ENCODE measurements around the gene SERINC5.
"Not testable (repeated sequence)": the region's sequence is repeated elsewhere in the genome, so short reads cannot be mapped to it uniquely, and the experiment has no call there.

Gene SERINC5

DNA sequence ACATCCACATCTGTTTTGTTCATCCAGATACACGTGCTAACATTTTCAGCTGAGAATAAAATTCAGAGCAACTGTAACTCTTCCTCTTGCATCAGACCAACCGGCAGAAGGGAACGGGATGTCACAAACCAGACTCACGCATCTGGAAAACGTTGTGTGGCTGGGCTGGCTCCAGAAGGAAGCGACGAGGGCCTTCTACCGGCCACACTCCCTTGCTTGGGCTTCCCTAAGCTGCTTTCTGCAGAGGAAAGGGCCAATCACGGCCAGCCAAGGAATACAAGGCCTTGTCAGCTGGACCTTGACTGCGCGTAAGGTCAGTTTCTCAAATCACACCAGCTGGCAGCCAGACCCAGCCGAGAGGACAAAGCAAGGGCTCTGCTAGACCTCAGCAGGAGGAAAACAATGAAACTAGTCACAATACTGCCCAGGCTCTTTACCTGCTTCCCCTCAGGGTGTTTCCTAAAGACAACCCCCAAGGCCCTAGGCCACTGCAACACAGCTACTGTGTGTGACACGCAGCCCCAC, 114.6 kb downstream of the SERINC5 start:
- H3K4me3 ChIP-seq (ENCODE audit: low read depth, low read length) = no peak overlapping the region
- no peak for DNase-seq (ENCODE audit: low read depth)
- TF ChIP-seq, protein P1, sequence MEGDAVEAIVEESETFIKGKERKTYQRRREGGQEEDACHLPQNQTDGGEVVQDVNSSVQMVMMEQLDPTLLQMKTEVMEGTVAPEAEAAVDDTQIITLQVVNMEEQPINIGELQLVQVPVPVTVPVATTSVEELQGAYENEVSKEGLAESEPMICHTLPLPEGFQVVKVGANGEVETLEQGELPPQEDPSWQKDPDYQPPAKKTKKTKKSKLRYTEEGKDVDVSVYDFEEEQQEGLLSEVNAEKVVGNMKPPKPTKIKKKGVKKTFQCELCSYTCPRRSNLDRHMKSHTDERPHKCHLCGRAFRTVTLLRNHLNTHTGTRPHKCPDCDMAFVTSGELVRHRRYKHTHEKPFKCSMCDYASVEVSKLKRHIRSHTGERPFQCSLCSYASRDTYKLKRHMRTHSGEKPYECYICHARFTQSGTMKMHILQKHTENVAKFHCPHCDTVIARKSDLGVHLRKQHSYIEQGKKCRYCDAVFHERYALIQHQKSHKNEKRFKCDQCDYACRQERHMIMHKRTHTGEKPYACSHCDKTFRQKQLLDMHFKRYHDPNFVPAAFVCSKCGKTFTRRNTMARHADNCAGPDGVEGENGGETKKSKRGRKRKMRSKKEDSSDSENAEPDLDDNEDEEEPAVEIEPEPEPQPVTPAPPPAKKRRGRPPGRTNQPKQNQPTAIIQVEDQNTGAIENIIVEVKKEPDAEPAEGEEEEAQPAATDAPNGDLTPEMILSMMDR (IDR thresholded peaks at IDR 0.05; ENCODE audit: low read depth, low read length, missing control alignments) = no peak
- in situ Hi-C loops (cut with HindIII; ENCODE audit: low sequenced_read_pairs) = no loop called here

- H3K4me3 ChIP-seq (ENCODE audit: low read depth, low read length) = no peak overlapping the region
- DNase-seq (ENCODE audit: low read depth) = no peak
- TF ChIP-seq, protein P1 (IDR thresholded peaks at IDR 0.05; ENCODE audit: low read depth, low read length, missing control alignments) = no peak
- in situ Hi-C loops (cut with HindIII; ENCODE audit: low sequenced_read_pairs) = no loop called here
Observed at GRCh38 chr5:80140496-80140895, 115.4 kb downstream of the SERINC5 start.

GRCh38 chr5:80139466-80139972, 116.3 kb downstream of the SERINC5 start:
- no peak for DNase-seq (ENCODE audit: low read depth)
- TF ChIP-seq, protein P1 (IDR thresholded peaks at IDR 0.05; ENCODE audit: low read depth, low read length, missing control alignments) = no peak
- no peak overlapping the region for H3K4me3 ChIP-seq (ENCODE audit: low read depth, low read length)
- in situ Hi-C loops (cut with HindIII; ENCODE audit: low sequenced_read_pairs) = no loop called here

DNA sequence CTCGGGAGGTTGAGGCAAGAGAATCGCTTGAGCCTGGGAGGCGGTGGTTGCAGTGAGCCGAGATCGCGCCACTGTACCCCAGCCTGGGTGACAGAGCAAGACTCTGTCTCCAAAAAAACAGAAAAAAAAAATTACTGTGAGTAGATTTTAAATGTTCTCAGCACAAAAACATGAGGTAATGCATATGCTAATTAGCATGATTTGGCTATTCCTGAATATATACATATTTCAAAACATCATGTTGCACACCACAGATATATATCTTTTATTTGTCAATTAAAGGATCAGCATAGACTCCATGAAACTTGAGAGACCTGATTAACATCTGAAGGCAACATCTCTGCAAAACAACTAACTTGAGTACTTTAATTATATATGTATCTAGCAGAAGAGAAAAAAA, 117.4 kb downstream of the SERINC5 start:
- in situ Hi-C loops (cut with HindIII; ENCODE audit: low sequenced_read_pairs) = no loop called here
- DNase-seq (ENCODE audit: low read depth) = no peak
- TF ChIP-seq, protein P1 (IDR thresholded peaks at IDR 0.05; ENCODE audit: low read depth, low read length, missing control alignments) = no peak

GRCh38 chr5:80136798-80137197, 119.0 kb downstream of the SERINC5 start:
- in situ Hi-C loops (cut with HindIII; ENCODE audit: low sequenced_read_pairs); DNase-seq (ENCODE audit: low read depth); H3K4me3 ChIP-seq (ENCODE audit: low read depth, low read length): not testable (repeated sequence)

More for the DNA sequence above, 117.4 kb downstream of the SERINC5 start:
- H3K4me3 ChIP-seq (ENCODE audit: low read depth, low read length) = no peak overlapping the region

GRCh38 chr5:80134876-80135275, 121.0 kb downstream of the SERINC5 start:
- TF ChIP-seq, protein P1 (IDR thresholded peaks at IDR 0.05; ENCODE audit: low read depth, low read length, missing control alignments) = no peak
- in situ Hi-C loops (cut with HindIII; ENCODE audit: low sequenced_read_pairs) = no loop called here
- DNase-seq (ENCODE audit: low read depth) = no peak
- H3K4me3 ChIP-seq (ENCODE audit: low read depth, low read length) = no peak overlapping the region

GRCh38 chr5:80129146-80129545, 126.7 kb downstream of the SERINC5 start:
- in situ Hi-C loops (cut with HindIII; ENCODE audit: low sequenced_read_pairs) = no loop called here
- TF ChIP-seq, protein P1 (IDR thresholded peaks at IDR 0.05; ENCODE audit: low read depth, low read length, missing control alignments) = no peak
- no peak overlapping the region for H3K4me3 ChIP-seq (ENCODE audit: low read depth, low read length)
- no peak for DNase-seq (ENCODE audit: low read depth)

Data from astrocyte of the cerebellum (primary cell).